Measurements from ENCODE around the gene RFC2. TPM values are rescaled to one million over a fixed set of nuclear protein-coding genes. Genes with fewer than 3 reads are reported as not detected.
A peak's percentile ranks its signal among the peaks of the same experiment; 100 is the strongest.

Gene RFC2
- total and polyA plus RNA-seq, 10 of the 15 experiments (the other 5 are each of a cell fraction or from before 2014, with no cell fraction given): 25.8 to 145 (median 90.9) TPM

GRCh38 chr7:74191231-74191630, 63.0 kb downstream of the RFC2 start:
- ATAC-seq (no peak), DNase-seq (ENCODE audit: low read depth, low spot score) (no peak), FAIRE-seq (no peak)
- ChIA-PET POLR2A (interaction anchor here (0.7 to 1.0 kb wide), 3 partner anchors 12 to 121 kb away, joined by 3 to 4 read pairs (median 3); no protein-coding TSS in a partner anchor), RAD21 (ENCODE audit: unreplicated experiment) (no interaction called here), SMC1A (ENCODE audit: uncharacterized antibody, unreplicated experiment) (interaction anchor here (0.6 to 1.6 kb wide), 4 partner anchors 7 to 357 kb away, joined by 3 to 6 read pairs (median 4); no protein-coding TSS in a partner anchor), CTCF (interaction anchor here (1.0 to 2.6 kb wide), 5 partner anchors 8 to 210 kb away, joined by 3 to 11 read pairs (median 5); partner anchors contain the start of gene EIF4H)
- peaks cover 12% of the 10 kb centered on the region for H4K20me1 ChIP-seq (ENCODE audit: control insufficient read depth, insufficient read depth)
- no peak overlapping the region for H3K9ac ChIP-seq (ENCODE audit: control insufficient read depth, insufficient read depth, low read length)
- no peak overlapping the region for H3K27ac ChIP-seq (ENCODE audit: control insufficient read depth, insufficient read depth)
- no peak overlapping the region for H2AFZ ChIP-seq (ENCODE audit: control insufficient read depth, low read depth, low read length)
- in situ Hi-C loops (cut with MboI) (no loop called here), intact Hi-C loops (cut with micrococcal nuclease; ENCODE audit: unreplicated experiment) (no loop called here)
- H3K4me1 ChIP-seq (ENCODE audit: control insufficient read depth, insufficient read depth, low read length): no peaks in the 10 kb centered on the region
- peaks cover 42 to 50% of the 10 kb centered on the region in 2 experiments for H3K36me3 ChIP-seq (ENCODE audit: control insufficient read depth in 2 of 2, insufficient read depth in 2 of 2, low read length in 1 of 2)
- TSS peak; percentile 28 for BruUV-seq (replicated peaks)
- H3K4me3 ChIP-seq: no peak overlapping the region
- TF ChIP-seq NBN (IDR thresholded peaks at IDR 0.05) (no peak), HCFC1 (IDR thresholded peaks at IDR 0.05; ENCODE audit: low read length) (no peak), CTCF (IDR thresholded peaks at IDR 0.05 in 2 of 3, conservative IDR thresholded peaks at IDR 0.05 in 1 of 3; ENCODE audit: control insufficient read depth in 2 of 3, extremely low read depth in 1 of 3, insufficient read depth in 1 of 3, low read depth in 3 of 3, low read length in 3 of 3) (no peak), SREBF1 (IDR thresholded peaks at IDR 0.05; ENCODE audit: low read length) (no peak), STAT1 (conservative IDR thresholded peaks at IDR 0.05) (no peak), REST (IDR thresholded peaks at IDR 0.05; ENCODE audit: low read depth, low read length) (no peak), SKIL (IDR thresholded peaks at IDR 0.05; ENCODE audit: low read depth, poor library complexity, severe bottlenecking) (no peak), EGR1 (IDR thresholded peaks at IDR 0.05; ENCODE audit: borderline replicate concordance in 1 of 2, low read depth in 2 of 2, low read length in 2 of 2) (no peak), SIX5 (IDR thresholded peaks at IDR 0.05; ENCODE audit: low read depth, low read length, severe bottlenecking) (no peak), YBX1 (IDR thresholded peaks at IDR 0.05) (no peak), WRNIP1 (IDR thresholded peaks at IDR 0.05; ENCODE audit: borderline replicate concordance, low read depth, low read length) (no peak), MEF2B (IDR thresholded peaks at IDR 0.05; ENCODE audit: partially characterized antibody, poor library complexity, severe bottlenecking) (no peak)
- no peaks in the 10 kb centered on the region for H3K27me3 ChIP-seq (replicated peaks in 1 of 2; ENCODE audit: control insufficient read depth in 2 of 2, insufficient read depth in 2 of 2, low read length in 1 of 2)
- no peak overlapping the region for H3K4me2 ChIP-seq (ENCODE audit: control insufficient read depth, insufficient read depth)
- H3K9me3 ChIP-seq (replicated peaks; ENCODE audit: control insufficient read depth, insufficient read depth, low read length): no peaks in the 10 kb centered on the region
- WGBS (ENCODE audit: insufficient coverage, insufficient replicate concordance, low lambda C conversion rate, missing lambda C conversion rate): 96% methylated on average over 9 of the region's 9 CpGs
- H3K79me2 ChIP-seq (ENCODE audit: control insufficient read depth, insufficient read depth, low read length): peaks cover 26% of the 10 kb centered on the region
